Skeletal muscle satellite cell (primary cell): ENCODE measurements around the gene NME4.
A peak's percentile ranks its signal among the peaks of the same experiment; 100 is the strongest.
"Not testable (repeated sequence)": the region's sequence is repeated elsewhere in the genome, so short reads cannot be mapped to it uniquely, and the experiment has no call there.

Source experiments
- H3K27me3 ChIP-seq: 2 replicates; pipeline ENCODE4 v1.7.0; 2013; ENCODE audit warnings: low read length; ENCODE audit not compliant: control insufficient read depth, insufficient read depth
- H3K36me3 ChIP-seq: 2 replicates; pipeline ENCODE4 v1.7.0; 2013; ENCODE audit warnings: mild to moderate bottlenecking, control low read depth, low read length; ENCODE audit not compliant: insufficient read depth
- H3K4me1 ChIP-seq: 2 replicates; pipeline ENCODE4 v1.7.0; 2013; ENCODE audit warnings: low read length; ENCODE audit not compliant: control insufficient read depth, insufficient read depth
- H3K4me2 ChIP-seq: 2 replicates; pipeline ENCODE4 v1.7.0; 2013; ENCODE audit warnings: mild to moderate bottlenecking, low read length
- H3K4me3 ChIP-seq: 2 replicates; pipeline ENCODE4 v1.7.0; 2013; ENCODE audit warnings: low read length
- H3K9ac ChIP-seq: 2 replicates; pipeline ENCODE4 v1.7.0; 2013; ENCODE audit warnings: mild to moderate bottlenecking, low read depth, low read length, moderate library complexity
- H3K9me3 ChIP-seq: replicated peaks from 2 replicates; pipeline ENCODE4 v1.7.0; 2013; ENCODE audit warnings: mild to moderate bottlenecking, control low read depth, low read length

NME4 gene

DNA sequence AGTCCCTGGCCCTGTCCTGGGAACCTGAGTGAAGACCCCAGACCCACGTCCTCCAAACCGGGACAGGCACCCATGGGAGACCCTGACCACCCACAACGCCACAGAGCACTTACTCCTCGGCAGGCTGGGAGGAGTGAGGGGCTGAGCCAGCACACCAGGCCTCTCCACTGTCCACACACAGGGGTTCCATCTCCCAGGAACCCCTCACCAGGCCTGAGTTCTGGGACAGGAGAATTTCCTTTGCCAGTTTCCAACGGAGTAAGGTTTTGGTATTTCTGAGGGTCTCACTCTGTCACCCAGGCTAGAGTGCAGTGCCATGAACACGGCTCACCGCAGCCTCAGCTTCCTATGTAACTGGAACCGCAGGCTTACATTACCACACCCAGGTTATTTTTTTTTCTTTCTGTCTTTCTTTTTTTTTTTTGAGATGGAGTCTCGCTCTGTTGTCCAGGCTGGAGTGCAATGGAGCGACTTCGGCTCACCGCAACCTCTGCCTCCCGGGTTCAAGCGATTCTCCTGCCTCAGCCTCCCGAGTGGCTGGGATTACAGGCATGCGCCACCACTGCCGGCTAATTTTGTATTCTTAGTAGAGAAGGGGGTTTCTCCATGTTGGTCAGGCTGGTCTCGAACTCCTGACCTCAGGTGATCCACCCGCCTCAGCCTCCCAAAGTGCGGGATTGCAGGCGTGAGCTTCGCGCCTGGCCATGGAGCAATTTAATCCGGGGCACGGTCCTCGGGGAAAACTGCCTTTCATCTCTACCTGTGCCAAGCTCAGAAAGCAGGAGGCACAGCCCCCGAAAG is 16.8 kb upstream of the NME4 start:
- Histone ChIP-seq H3K36me3 (peaks cover 17% of the 10 kb centered on the region), H3K4me3 (peak overlapping the region; percentile 83), H3K9ac (no peak overlapping the region), H3K4me2 (peak overlapping the region; percentile 98), H3K9me3 (no peaks in the 10 kb centered on the region), H3K27me3 (no peaks in the 10 kb centered on the region), H3K4me1 (no peaks in the 10 kb centered on the region)

- Histone ChIP-seq H3K9ac (peak overlapping the region; percentile 86), H3K9me3 (no peaks in the 10 kb centered on the region), H3K4me1 (no peaks in the 10 kb centered on the region), H3K4me2 (peak overlapping the region; percentile 98), H3K27me3 (no peaks in the 10 kb centered on the region), H3K36me3 (peaks cover 16% of the 10 kb centered on the region), H3K4me3 (peak overlapping the region; percentile 83)
These were observed 16.3 kb upstream of the NME4 start for GRCh38 chr16:380762-381011.

DNA sequence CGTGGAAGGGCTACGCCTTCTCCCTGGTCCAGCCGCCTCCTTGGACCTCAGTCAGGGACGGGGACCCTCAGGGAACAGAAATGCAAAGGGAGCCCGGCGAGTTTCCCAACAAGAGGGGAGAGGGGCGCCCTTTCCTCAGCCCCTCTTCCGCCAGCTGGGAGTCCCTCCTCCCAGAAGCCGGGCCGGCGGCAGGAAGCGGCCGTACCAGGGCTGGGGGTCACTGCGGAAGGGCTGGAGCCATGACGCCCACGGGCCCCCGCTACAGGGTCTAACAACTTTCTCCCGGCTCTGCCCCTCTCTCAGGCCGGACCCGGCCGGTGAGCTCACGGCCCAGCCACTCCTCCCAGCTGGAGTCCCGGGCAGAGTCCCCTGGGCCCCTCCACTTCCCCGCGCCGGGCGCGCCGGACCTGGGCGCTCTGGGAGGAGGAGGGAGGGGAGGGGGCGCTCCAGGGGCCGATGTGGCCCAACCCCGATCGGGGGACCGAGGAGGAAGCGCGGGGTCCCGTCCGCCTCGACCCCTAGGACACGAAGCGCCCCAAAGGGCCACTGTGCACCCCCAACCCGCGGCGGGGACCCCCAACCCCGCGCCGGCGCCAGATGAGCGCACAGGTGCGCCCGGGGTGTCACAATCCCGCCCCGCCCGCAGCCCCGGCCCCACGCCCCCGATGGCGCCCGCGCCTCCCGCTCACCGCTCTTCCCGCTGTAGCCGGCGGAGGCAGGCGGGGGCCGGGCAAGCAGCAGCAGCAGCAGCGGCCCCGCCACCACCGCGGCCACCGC is 15.8 kb upstream of the NME4 start:
- H3K4me2 ChIP-seq, result peak overlapping the region; percentile 98
- H3K36me3 ChIP-seq, result peaks cover 11% of the 10 kb centered on the region
- no peaks in the 10 kb centered on the region for H3K27me3 ChIP-seq
- peak overlapping the region; percentile 86 for H3K9ac ChIP-seq
- H3K4me1 ChIP-seq, result no peaks in the 10 kb centered on the region
- H3K9me3 ChIP-seq, result no peaks in the 10 kb centered on the region
- H3K4me3 ChIP-seq, result peak overlapping the region; percentile 83

DNA sequence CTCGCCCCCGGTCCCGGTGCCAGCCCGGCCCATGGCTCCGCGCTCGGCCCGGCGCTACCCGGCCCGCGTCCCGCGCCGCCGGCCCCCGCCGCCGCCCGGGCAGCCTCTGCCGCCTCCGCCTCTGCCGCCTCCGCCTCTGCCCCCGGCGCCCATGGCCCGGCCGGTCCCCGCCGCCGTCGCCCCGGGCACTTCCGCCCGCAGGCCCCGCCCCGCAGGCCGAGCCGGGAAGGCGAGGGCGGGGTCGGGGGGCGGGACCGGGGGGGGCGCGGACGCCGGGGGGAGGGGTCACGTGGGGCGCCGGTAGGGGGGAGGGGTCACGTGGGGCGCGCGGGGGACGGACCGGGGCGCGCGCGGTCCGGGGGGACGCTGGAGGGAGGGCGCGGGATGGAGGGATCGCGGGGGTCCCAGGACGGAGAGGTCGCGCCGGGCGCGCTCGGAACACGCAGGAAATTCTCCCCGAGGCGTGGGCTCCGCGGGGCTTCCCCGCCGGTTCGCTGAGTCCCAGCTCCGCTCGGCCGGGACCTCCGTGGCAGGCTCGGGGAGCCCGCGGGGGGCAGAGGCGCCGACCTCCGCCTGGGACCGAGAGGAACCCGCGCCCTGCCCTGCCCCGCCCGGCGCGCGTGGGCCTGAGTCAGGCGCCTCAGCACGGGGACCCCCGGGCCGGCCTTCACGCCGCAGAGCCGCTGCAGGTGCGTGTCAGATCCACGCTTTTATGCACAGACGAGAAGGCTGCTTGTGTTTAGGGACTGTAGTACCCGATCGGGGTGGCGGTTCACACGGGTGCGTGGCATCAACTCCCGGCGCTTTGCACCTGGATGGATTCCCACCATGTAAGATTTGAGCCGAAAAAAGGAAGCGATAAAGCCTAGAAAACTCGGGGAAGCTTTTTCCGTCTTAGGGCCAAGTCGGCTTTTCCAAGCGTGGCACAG is 14.9 kb upstream of the NME4 start, which contains the start of gene PGAP6:
PGAP6 (minus strand) TSS at position 190 of the 929 bp plus-strand sequence; CDS start at position 33, 157 bp downstream.
- Histone ChIP-seq H3K36me3 (peaks cover 2% of the 10 kb centered on the region), H3K27me3 (no peaks in the 10 kb centered on the region), H3K9ac (peak within 1 kb of the TSS; percentile 86), H3K4me2 (peak within 1 kb of the TSS; percentile 98), H3K4me1 (peaks cover 3% of the 10 kb centered on the region), H3K4me3 (peak within 1 kb of the TSS; percentile 83), H3K9me3 (no peaks in the 10 kb centered on the region)

GRCh38 chr16:383326-384051 is 13.5 kb upstream of the NME4 start:
- no peaks in the 10 kb centered on the region for H3K36me3 ChIP-seq
- no peaks in the 10 kb centered on the region for H3K9me3 ChIP-seq
- no peak overlapping the region for H3K4me3 ChIP-seq
- H3K4me1 ChIP-seq, result peaks cover 3% of the 10 kb centered on the region
- peak overlapping the region; percentile 86 for H3K4me2 ChIP-seq
- H3K27me3 ChIP-seq, result no peaks in the 10 kb centered on the region
- H3K9ac ChIP-seq, result no peak overlapping the region

DNA sequence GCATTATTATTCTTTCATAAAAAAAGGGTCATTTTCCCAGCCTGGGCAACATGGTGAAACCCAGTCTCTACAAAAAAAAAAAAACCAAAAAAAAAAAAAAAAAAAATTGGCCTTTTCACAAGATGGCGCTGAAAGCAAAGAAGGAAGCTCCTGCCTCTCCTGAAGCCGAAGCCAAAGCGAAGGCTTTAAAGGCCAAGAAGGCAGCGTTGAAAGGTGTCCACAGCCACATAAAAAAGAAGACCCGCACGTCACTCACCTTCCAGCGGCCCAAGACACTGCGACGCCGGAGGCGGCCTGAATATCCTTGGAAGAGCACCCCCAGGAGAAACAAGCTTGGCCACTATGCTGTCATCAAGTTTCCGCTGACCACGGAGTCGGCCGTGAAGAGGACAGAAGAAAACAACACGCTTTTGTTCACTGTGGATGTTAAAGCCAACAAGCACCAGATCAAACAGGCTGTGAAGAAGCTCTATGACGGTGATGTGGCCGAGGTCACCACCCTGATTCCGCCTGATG is 10.3 kb upstream of the NME4 start:
- Histone ChIP-seq H3K27me3 (no peaks in the 10 kb centered on the region), H3K4me2 (peak overlapping the region; percentile 56), H3K4me3 (no peak overlapping the region), H3K36me3 (no peaks in the 10 kb centered on the region), H3K4me1 (peaks cover 3% of the 10 kb centered on the region), H3K9me3 (no peaks in the 10 kb centered on the region), H3K9ac (no peak overlapping the region)

DNA sequence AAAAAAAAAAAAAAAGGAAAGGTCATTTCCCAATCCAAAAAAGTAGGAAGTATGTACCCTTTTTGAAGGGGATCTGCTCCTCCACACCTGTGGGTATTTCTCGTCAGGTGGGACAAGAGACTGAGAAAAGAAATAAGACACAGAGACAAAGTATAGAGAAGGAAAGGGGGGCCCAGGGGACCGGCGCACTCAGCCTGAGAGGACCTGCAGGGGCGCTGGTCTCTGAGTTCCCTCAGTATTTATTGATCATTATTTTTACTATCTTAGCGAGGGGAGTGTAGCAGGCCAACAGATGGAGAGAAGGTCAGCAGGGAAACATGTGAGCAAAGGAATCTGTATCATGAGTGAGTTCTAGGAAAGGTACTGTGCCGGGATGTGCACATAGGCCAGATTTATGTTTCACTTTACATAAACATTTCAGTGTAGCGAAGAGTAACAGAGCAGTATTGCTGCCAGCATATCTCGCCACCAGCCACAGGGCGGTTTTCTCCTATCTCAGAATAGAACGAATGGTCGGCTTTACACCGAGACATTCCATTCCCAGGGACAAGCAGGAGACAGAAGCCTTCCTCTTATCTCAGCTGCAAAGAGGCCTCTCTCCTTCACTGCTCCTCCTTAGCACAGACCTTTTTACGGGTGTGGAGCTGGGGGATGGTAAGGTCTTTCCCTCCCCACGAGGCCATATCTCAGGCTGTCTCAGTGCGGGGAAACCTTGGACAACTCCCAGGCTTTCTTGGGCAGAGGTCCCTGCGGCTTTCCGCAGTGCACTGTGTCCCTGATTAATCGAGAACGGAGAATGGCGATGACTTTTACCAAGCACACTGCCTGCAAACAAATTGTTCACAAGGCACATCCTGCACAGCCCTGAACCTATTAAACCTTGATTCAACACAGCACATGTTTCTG is 9.0 kb upstream of the NME4 start:
- H3K27me3 ChIP-seq, H3K9ac ChIP-seq, H3K36me3 ChIP-seq, H3K4me3 ChIP-seq, H3K4me2 ChIP-seq, H3K9me3 ChIP-seq, H3K4me1 ChIP-seq: not testable (repeated sequence)

DNA sequence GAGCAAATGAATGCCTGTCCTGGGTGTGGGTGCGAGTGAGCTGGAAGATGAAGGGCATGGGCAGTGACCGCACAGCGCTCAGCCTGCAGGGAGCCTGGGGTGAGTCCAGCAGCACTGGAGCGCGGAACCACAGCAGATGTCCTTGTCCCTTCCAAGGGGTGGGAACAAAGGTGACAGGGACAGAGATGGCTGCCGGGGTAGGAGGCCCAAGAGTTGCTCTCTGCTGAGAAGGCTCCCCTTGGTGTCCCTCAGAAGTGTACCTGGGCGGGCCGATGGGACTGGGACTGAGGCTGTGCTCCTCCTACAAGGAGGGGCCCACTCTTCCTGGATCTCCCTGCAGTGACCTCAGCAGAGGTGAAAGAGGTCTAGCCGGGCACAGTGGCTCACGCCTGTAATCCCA is 7.6 kb upstream of the NME4 start:
- peaks cover 5% of the 10 kb centered on the region for H3K9me3 ChIP-seq
- H3K36me3 ChIP-seq, result no peaks in the 10 kb centered on the region
- no peaks in the 10 kb centered on the region for H3K27me3 ChIP-seq
- H3K4me1 ChIP-seq, result peaks cover 3% of the 10 kb centered on the region
- H3K9ac ChIP-seq, result no peak overlapping the region
- H3K4me2 ChIP-seq, result no peak overlapping the region
- H3K4me3 ChIP-seq, result no peak overlapping the region

DNA sequence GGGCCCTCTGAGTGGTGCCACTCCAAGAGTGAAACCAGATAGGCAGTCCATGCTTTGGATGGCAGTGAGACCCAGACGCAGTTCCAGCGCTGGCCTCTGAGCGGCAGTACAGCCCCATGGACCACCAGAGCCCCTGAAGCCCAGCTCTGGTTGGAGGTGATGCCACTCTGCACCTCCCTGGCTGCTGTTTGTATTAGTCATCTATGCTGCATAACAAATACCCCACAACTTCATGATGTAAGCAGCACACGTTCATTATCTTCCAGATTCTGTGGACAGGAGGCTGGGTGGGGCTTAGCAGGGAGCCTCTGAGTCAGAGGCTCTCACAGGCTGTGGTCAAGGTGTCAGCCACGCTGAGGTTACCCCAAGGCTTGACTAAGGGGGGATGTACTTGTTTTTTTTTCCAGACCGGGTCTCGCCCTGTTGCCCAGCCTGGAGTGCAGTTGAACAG is 5.1 kb upstream of the NME4 start:
- Histone ChIP-seq H3K4me1 (peaks cover 6% of the 10 kb centered on the region), H3K4me3 (no peak overlapping the region), H3K27me3 (no peaks in the 10 kb centered on the region), H3K9me3 (peaks cover 5% of the 10 kb centered on the region), H3K36me3 (no peaks in the 10 kb centered on the region), H3K9ac (no peak overlapping the region), H3K4me2 (no peak overlapping the region)

GRCh38 chr16:392450-393030 is 4.5 kb upstream of the NME4 start:
- peaks cover 5% of the 10 kb centered on the region for H3K9me3 ChIP-seq
- H3K27me3 ChIP-seq, result no peaks in the 10 kb centered on the region
- H3K4me3 ChIP-seq, result no peak overlapping the region
- no peaks in the 10 kb centered on the region for H3K36me3 ChIP-seq
- peaks cover 6% of the 10 kb centered on the region for H3K4me1 ChIP-seq
- H3K9ac ChIP-seq, result no peak overlapping the region
- no peak overlapping the region for H3K4me2 ChIP-seq
